ENCODE results near the gene FBXL3. TPM values are rescaled to one million over a fixed set of nuclear protein-coding genes. Genes with fewer than 3 reads are reported as not detected.

The FBXL3 gene
- polyA plus RNA-seq, 1 donor = 64.1 TPM

Other genes starting within 250 kb of the FBXL3 start
- gene KCTD12, start 140.8 kb downstream of the FBXL3 start, polyA plus RNA-seq (ENCODE audit: insufficient read length) = 82.8 TPM
- not detected for gene ACOD1, start 78.6 kb downstream of the FBXL3 start, polyA plus RNA-seq (ENCODE audit: insufficient read length)
- 53.4 TPM for gene CLN5, start 35.1 kb downstream of the FBXL3 start, polyA plus RNA-seq (ENCODE audit: insufficient read length)

Measured in left kidney (tissue), 1 donor.